GM12878 (cell line): ENCODE data around the gene HNRNPF. TPM values are rescaled to one million over a fixed set of nuclear protein-coding genes. Genes with fewer than 3 reads are reported as not detected.

Experiments
- CBX3 ChIP-seq: fragments of 200-600 bp; sonication (generic); IDR thresholded peaks from 2 replicates; pipeline ENCODE4 v1.6.1; 2016; ENCODE audit warnings: low read depth, borderline replicate concordance
- DPF2 ChIP-seq: fragments of 450-650 bp; IDR thresholded peaks from 2 replicates; pipeline ENCODE4 v1.6.1; 2017; ENCODE audit warnings: mild to moderate bottlenecking
- EZH2 ChIP-seq: IDR thresholded peaks from 2 replicates; pipeline ENCODE4 v1.6.1; 2012; ENCODE audit warnings: low read depth, mild to moderate bottlenecking, control low read depth, inconsistent platforms, low read length, borderline replicate concordance; ENCODE audit not compliant: control insufficient read depth
- HCFC1 ChIP-seq: fragments of 150-350 bp; IDR thresholded peaks from 2 replicates; pipeline ENCODE4 v1.6.1; 2014; ENCODE audit warnings: low read length
- IKZF1 ChIP-seq: fragments of 450-650 bp; conservative IDR thresholded peaks from 2 replicates; pipeline ENCODE4 v1.6.1; 2017; ENCODE audit warnings: antibody characterized with exemption, mild to moderate bottlenecking
- JUND ChIP-seq: IDR thresholded peaks from 2 replicates; pipeline ENCODE4 v1.6.1; 2012; ENCODE audit warnings: low read depth, mild to moderate bottlenecking, low read length, improper control_type of control experiment, moderate library complexity
- MXI1 ChIP-seq: fragments of 150-350 bp; IDR thresholded peaks from 2 replicates; pipeline ENCODE4 v1.6.1; 2011; ENCODE audit warnings: low read depth, mild to moderate bottlenecking, inconsistent platforms, low read length, improper control_type of control experiment
- NFIC ChIP-seq: IDR thresholded peaks from 2 replicates; pipeline ENCODE4 v1.6.1; 2012; ENCODE audit warnings: low read depth, mild to moderate bottlenecking, inconsistent platforms, low read length, moderate library complexity
- PKNOX1 ChIP-seq: fragments of 450-650 bp; IDR thresholded peaks from 2 replicates; pipeline ENCODE4 v1.6.1; 2016; ENCODE audit warnings: mild to moderate bottlenecking
- SIN3A ChIP-seq: IDR thresholded peaks from 2 replicates; pipeline ENCODE4 v1.6.1; 2012; ENCODE audit warnings: low read depth, low read length, improper control_type of control experiment
- SKIL ChIP-seq: fragments of 450-650 bp; IDR thresholded peaks from 2 replicates; pipeline ENCODE4 v1.6.1; 2017; ENCODE audit warnings: mild to moderate bottlenecking, low read depth, inconsistent platforms; ENCODE audit not compliant: poor library complexity, severe bottlenecking
- STAT1 ChIP-seq: fragments of 450-650 bp; conservative IDR thresholded peaks from 2 replicates; pipeline ENCODE4 v1.6.1; 2014; ENCODE audit warnings: antibody characterized with exemption, mild to moderate bottlenecking
- TARDBP ChIP-seq: IDR thresholded peaks from 2 replicates; pipeline ENCODE4 v1.6.1; 2016; ENCODE audit warnings: borderline replicate concordance
- ZBTB33 ChIP-seq: fragments of 450-650 bp; IDR thresholded peaks from 2 replicates; pipeline ENCODE4 v1.6.1; 2017; ENCODE audit warnings: mild to moderate bottlenecking
- ZNF592 ChIP-seq: fragments of 450-650 bp; IDR thresholded peaks from 2 replicates; pipeline ENCODE4 v1.6.1; 2017; ENCODE audit warnings: mild to moderate bottlenecking, moderate library complexity
- polyA plus RNA-seq, 11 experiments: library from polyadenylated mRNA; depleted of rRNA in 4 of 11; unstranded in 6 of 11; stranded (reverse) in 5 of 11; fragments of >200 nt; fragmentation: Nextera tagmentation in 4 of 11; fragmentation: Illumina TruSeq in 1 of 11; extraction: Ambion mirVana in 4 of 11; extraction: Trizol in 1 of 11; gene quantifications; 1 replicate in 1 of 11; 2 replicates in 10 of 11; pipeline versions ENCODE4 v1.2.1 to v1.2.3, GENCODE V29; 2011 to 2016; ENCODE audit warnings: inconsistent platforms in 2 of 11, missing spikeins in 2 of 11, low read depth in 1 of 11
- total RNA-seq, 4 experiments: library from RNA; depleted of rRNA in 3 of 4; stranded (reverse); fragments of >200 nt in 3 of 4; fragmentation: Illumina TruSeq in 1 of 4; extraction: Trizol in 1 of 4; gene quantifications; 2 replicates each; pipeline versions ENCODE4 v1.2.1 to v1.2.3, GENCODE V29; 2013 to 2021

Gene HNRNPF
- total and polyA plus RNA-seq, 10 of the 15 experiments (the other 5 are each of a cell fraction or from before 2014, with no cell fraction given): 156 to 373 (median 293) TPM

- TF ChIP-seq JUND (no peak), MXI1 (no peak), HCFC1 (no peak), DPF2 (peak; percentile 24; the same call in 1 of the 2 replicates), SKIL (peak; percentile 41), TARDBP (no peak), SIN3A (no peak), STAT1 (no peak), CBX3 (no peak), PKNOX1 (no peak), ZNF592 (no peak), IKZF1 (peak; percentile 73), ZBTB33 (peak; percentile 49; the same call in 1 of the 2 replicates), EZH2 (no peak), NFIC (no peak; the same call in 1 of the 2 replicates)
These were observed 9.2 kb upstream of the HNRNPF start (continued) for GRCh38 chr10:43417950-43418768.
